Measurements from ENCODE around the gene HOXD1.

- TF ChIP-seq NFIC (IDR thresholded peaks at IDR 0.05) = no peak
- TF ChIP-seq REST (IDR thresholded peaks at IDR 0.05; ENCODE audit: low read depth) = no peak
- no peak for TF ChIP-seq TEAD4 (IDR thresholded peaks at IDR 0.05)
- TF ChIP-seq TAF1 (IDR thresholded peaks at IDR 0.05; ENCODE audit: low read depth) = no peak
- TF ChIP-seq EP300 (IDR thresholded peaks at IDR 0.05; ENCODE audit: borderline replicate concordance) = no peak
- no peak for TF ChIP-seq CEBPB (IDR thresholded peaks at IDR 0.05)
- no peak for TF ChIP-seq YY1 (IDR thresholded peaks at IDR 0.05; ENCODE audit: low read depth)
These were observed 19.3 kb upstream of the HOXD1 start for GRCh38 chr2:176169181-176169580.
